Fibroblast of lung (primary cell): ENCODE data around the gene APH1B.

ENCODE experiments used
- CTCF ChIP-seq, 2 donors: IDR thresholded peaks in 1 of 2; conservative IDR thresholded peaks in 1 of 2; 1 replicate in 1 of 2; 2 replicates in 1 of 2; pipeline ENCODE4 v1.5.1; 2011 to 2012; ENCODE audit warnings: low read length in 2 of 2, control low read depth in 1 of 2, inconsistent platforms in 1 of 2, low read depth in 1 of 2, mild to moderate bottlenecking in 1 of 2
- EZH2 ChIP-seq: IDR thresholded peaks from 2 replicates; pipeline ENCODE4 v1.5.1; 2012; ENCODE audit warnings: low read length, control low read depth, mild to moderate bottlenecking; ENCODE audit errors: missing control alignments

GRCh38 chr15:63238171-63238570, 39.2 kb upstream of the APH1B start:
- TF ChIP-seq CTCF (conservative IDR thresholded peaks at IDR 0.05 in 1 of 2, IDR thresholded peaks at IDR 0.05 in 1 of 2; ENCODE audit: low read depth in 1 of 2, low read length in 2 of 2): no peak
- TF ChIP-seq EZH2: no peak
